ENCODE measurements around the gene CEACAM4. TPM values are rescaled to one million over a fixed set of nuclear protein-coding genes. Genes with fewer than 3 reads are reported as not detected.

Gene CEACAM4
- total and polyA plus RNA-seq, 9 of the 15 experiments (the other 6 are each of a cell fraction or from before 2014, with no cell fraction given), result not detected

GRCh38 chr19:41652250-41652649, 25.4 kb upstream of the CEACAM4 start:
- 4% methylated on average over 5 of the region's 5 CpGs for WGBS (ENCODE audit: insufficient coverage, low coverage, missing lambda C conversion rate)
- no peak for FAIRE-seq
- peaks cover 0 to 4% of the 10 kb centered on the region in 2 experiments; a peak in 1 of 5 replicates for H3K27me3 ChIP-seq (ENCODE audit: control insufficient read depth in 2 of 2, insufficient read depth in 2 of 2, low read length in 2 of 2)
- no peaks in the 10 kb centered on the region for H3K4me1 ChIP-seq (replicated peaks in 1 of 2; ENCODE audit: control insufficient read depth in 2 of 2, insufficient read depth in 2 of 2, low read length in 2 of 2)
- no peak overlapping the region for H3K4me3 ChIP-seq
- no peaks in the 10 kb centered on the region for H3K79me2 ChIP-seq (ENCODE audit: control insufficient read depth, insufficient read depth, low read length)
- no peak overlapping the region for H3K4me2 ChIP-seq (ENCODE audit: insufficient read depth, low read length)
- ChIA-PET CTCF (ENCODE audit: low intra/inter-chr PET ratio) (no interaction called here), POLR2A (interaction anchor here (1.1 kb wide), 1 partner anchor 10 kb away, joined by 3 read pairs; no protein-coding TSS in a partner anchor)
- H3K27ac ChIP-seq (ENCODE audit: extremely low read depth, low read depth, low read length), result no peak overlapping the region
- no peaks in the 10 kb centered on the region for H4K20me1 ChIP-seq (replicated peaks; ENCODE audit: control insufficient read depth, insufficient read depth, low read length)
- DNase-seq (ENCODE audit: extremely low read depth in 1 of 4, low spot score in 3 of 4), result peak in 1 of 4 experiments; percentile 3
- intact Hi-C loops (cut with micrococcal nuclease), result no loop called here
- in situ Hi-C loops (cut with MboI), result no loop called here
- H3K9me1 ChIP-seq (ENCODE audit: control insufficient read depth, insufficient read depth, low read length), result no peaks in the 10 kb centered on the region
- BruUV-seq (replicated peaks), result no TSS peak
- no peaks in the 10 kb centered on the region for H3K36me3 ChIP-seq (ENCODE audit: control insufficient read depth, insufficient read depth, low read length)
- no peak overlapping the region for H2AFZ ChIP-seq (ENCODE audit: low read depth, low read length)
- no peaks in the 10 kb centered on the region for H3K9me3 ChIP-seq (replicated peaks; ENCODE audit: control insufficient read depth, insufficient read depth, low read depth, low read length)
- H3K9ac ChIP-seq (ENCODE audit: insufficient read depth in 1 of 2, low read depth in 2 of 2, low read length in 2 of 2), result no peak overlapping the region
- no peak for ATAC-seq
- TF ChIP-seq SIN3B (IDR thresholded peaks at IDR 0.05; ENCODE audit: low read depth) (no peak), ZNF449 (CRISPR knock-in tag; IDR thresholded peaks at IDR 0.05) (no peak), NFRKB (IDR thresholded peaks at IDR 0.05; ENCODE audit: low read depth) (no peak), KLF10 (CRISPR knock-in tag; IDR thresholded peaks at IDR 0.05) (no peak), MED1 (CRISPR knock-in tag; IDR thresholded peaks at IDR 0.05; ENCODE audit: borderline replicate concordance) (no peak), ETS1 (conservative IDR thresholded peaks at IDR 0.05; ENCODE audit: control insufficient read depth, low read depth, low read length) (no peak), MGA (IDR thresholded peaks at IDR 0.05) (no peak), ZBTB1 (CRISPR knock-in tag; IDR thresholded peaks at IDR 0.05; ENCODE audit: borderline replicate concordance, low read depth) (no peak), CBFA2T3 (IDR thresholded peaks at IDR 0.05) (0 out of 2 replicates have a peak, but pooled peaks have one; percentile 5)
